SKM-1 (cell line): ENCODE results near the gene MELTF.

Source experiments
- DNase-seq: peaks from one replicate; lab custom pipeline; 2025; ENCODE audit not compliant: unreplicated experiment; lab: John Stamatoyannopoulos, UW

The MELTF gene

GRCh38 chr3:197027151-197027895 is 2.3 kb downstream of the MELTF start:
- no peak for DNase-seq

GRCh38 chr3:197026481-197026866 is 3.1 kb downstream of the MELTF start:
- no peak for DNase-seq

GRCh38 chr3:197025736-197026480 is 3.7 kb downstream of the MELTF start:
- DNase-seq, result no peak

- no peak for DNase-seq
Measured at GRCh38 chr3:197024881-197025735, 4.5 kb downstream of the MELTF start.

GRCh38 chr3:197023998-197024651 is 5.5 kb downstream of the MELTF start:
- DNase-seq, result no peak

GRCh38 chr3:197023241-197023997 is 6.2 kb downstream of the MELTF start:
- DNase-seq, result no peak

- no peak for DNase-seq
Measured at GRCh38 chr3:197022405-197023231, 7.0 kb downstream of the MELTF start.

- DNase-seq, result no peak
Measured at GRCh38 chr3:197021729-197022404, 7.8 kb downstream of the MELTF start.

GRCh38 chr3:197021231-197021630 is 8.4 kb downstream of the MELTF start:
- DNase-seq, result no peak

GRCh38 chr3:197019535-197019934 is 10.1 kb downstream of the MELTF start:
- DNase-seq, result no peak

- no peak for DNase-seq
Measured at GRCh38 chr3:197019021-197019420, 10.6 kb downstream of the MELTF start.

GRCh38 chr3:197017003-197017402 is 12.6 kb downstream of the MELTF start:
- DNase-seq, result no peak

- no peak for DNase-seq
Measured at GRCh38 chr3:197015790-197016736, 13.6 kb downstream of the MELTF start.

- DNase-seq, result no peak
Measured at GRCh38 chr3:197014942-197015575, 14.6 kb downstream of the MELTF start.

GRCh38 chr3:197014024-197014423 is 15.6 kb downstream of the MELTF start:
- no peak for DNase-seq

GRCh38 chr3:197012540-197012883 is 17.1 kb downstream of the MELTF start:
- no peak for DNase-seq

- DNase-seq, result no peak
Measured at GRCh38 chr3:197011780-197012539, 17.7 kb downstream of the MELTF start.
